K562 (cell line): ENCODE measurements around the gene SRL. TPM values are rescaled to one million over a fixed set of nuclear protein-coding genes. Genes with fewer than 3 reads are reported as not detected.
A peak's percentile ranks its signal among the peaks of the same experiment; 100 is the strongest.

ENCODE experiments used
- ARID4B ChIP-seq: sonication (generic); formaldehyde crosslinking; IDR thresholded peaks from 2 replicates; pipeline ENCODE4 v1.8.0; 2022; ENCODE audit warnings: mild to moderate bottlenecking, missing genetic modification reagents
- ARNT ChIP-seq, 2 experiments: fragments of 450-650 bp; IDR thresholded peaks; 2 replicates each; pipeline ENCODE4 v1.6.1; 2016; ENCODE audit warnings: mild to moderate bottlenecking in 1 of 2
- ATF3 ChIP-seq, 2 experiments: fragments of 450-650 bp in 1 of 2; sonication (generic) in 1 of 2; formaldehyde crosslinking in 1 of 2; IDR thresholded peaks in 1 of 2; conservative IDR thresholded peaks in 1 of 2; 2 replicates each; pipeline versions ENCODE4 v1.6.1 to v1.8.1; 2016 to 2023; ENCODE audit warnings: mild to moderate bottlenecking in 2 of 2, moderate library complexity in 2 of 2, inconsistent platforms in 1 of 2, missing genetic modification reagents in 1 of 2
- CBX1 ChIP-seq: sonication (generic); IDR thresholded peaks from 2 replicates; pipeline ENCODE4 v1.6.1; 2016; ENCODE audit warnings: antibody characterized with exemption, low read depth, mild to moderate bottlenecking
- CBX2 ChIP-seq: fragments of 200-600 bp; sonication (generic); IDR thresholded peaks from one replicate; pipeline ENCODE4 v1.6.1; 2012; ENCODE audit warnings: mild to moderate bottlenecking, low read length, inconsistent platforms; ENCODE audit not compliant: insufficient read depth, poor library complexity, severe bottlenecking
- GATAD2A ChIP-seq: fragments of 450-650 bp; IDR thresholded peaks from 2 replicates; pipeline ENCODE4 v1.6.1; 2017
- HMGXB4 ChIP-seq: sonication (generic); formaldehyde crosslinking; IDR thresholded peaks from 2 replicates; pipeline ENCODE4 v1.8.1; 2023; ENCODE audit warnings: mild to moderate bottlenecking, missing genetic modification reagents
- HOMEZ ChIP-seq: fragments of 250-450 bp; sonication (Bioruptor Pico); IDR thresholded peaks from 2 replicates; pipeline ENCODE4 v1.4.0; 2020; ENCODE audit warnings: mild to moderate bottlenecking, moderate library complexity
- KLF1 ChIP-seq: fragments of 450-650 bp; IDR thresholded peaks from 2 replicates; pipeline ENCODE4 v1.6.1; 2016; ENCODE audit warnings: missing genetic modification characterization, missing compliant biosample characterization
- MCM5 ChIP-seq: fragments of 450-650 bp; IDR thresholded peaks from 2 replicates; pipeline ENCODE4 v1.6.1; 2016; ENCODE audit warnings: low read depth
- NFRKB ChIP-seq: fragments of 450-650 bp; IDR thresholded peaks from 2 replicates; pipeline ENCODE4 v1.6.1; 2016; ENCODE audit warnings: low read depth
- POLR2AphosphoS5 ChIP-seq: IDR thresholded peaks from 2 replicates; pipeline ENCODE4 v1.6.1; 2011; ENCODE audit warnings: mild to moderate bottlenecking, low read depth, low read length, moderate library complexity; ENCODE audit not compliant: control insufficient read depth, insufficient read depth
- POU5F1 ChIP-seq: fragments of 150-350 bp; IDR thresholded peaks from 2 replicates; pipeline ENCODE4 v1.6.1; 2014; ENCODE audit warnings: borderline replicate concordance, low read length, low read depth, mild to moderate bottlenecking; ENCODE audit not compliant: partially characterized antibody
- ZNF785 ChIP-seq: fragments of 250-450 bp; sonication (Bioruptor Pico); IDR thresholded peaks from 2 replicates; pipeline ENCODE4 v1.4.0; 2020; ENCODE audit warnings: mild to moderate bottlenecking
- polyA plus RNA-seq, 8 experiments: library from polyadenylated mRNA; depleted of rRNA in 4 of 8; stranded (reverse) in 5 of 8; unstranded in 3 of 8; fragments of >200 nt; fragmentation: Nextera tagmentation in 2 of 8; fragmentation: Illumina TruSeq in 1 of 8; extraction: Ambion mirVana in 2 of 8; extraction: Trizol in 1 of 8; gene quantifications; 2 replicates each; pipeline versions ENCODE4 v1.2.1 to v1.2.3, GENCODE V29; 2011 to 2014; ENCODE audit warnings: inconsistent platforms in 1 of 8, missing spikeins in 1 of 8
- total RNA-seq, 7 experiments: library from RNA; depleted of rRNA in 6 of 7; stranded (reverse); fragments of >200 nt in 6 of 7; fragmentation: Illumina TruSeq in 2 of 7; extraction: Trizol in 2 of 7; gene quantifications; 2 replicates each; pipeline versions ENCODE4 v1.2.1 to v1.2.3, GENCODE V29; 2011 to 2021; ENCODE audit warnings: low replicate concordance in 1 of 7
- TF ChIP-seq, protein P1 (sequence below): sonication (generic); formaldehyde crosslinking; IDR thresholded peaks from 2 replicates; pipeline ENCODE4 v1.8.0; 2022; ENCODE audit warnings: mild to moderate bottlenecking, missing genetic modification reagents, borderline replicate concordance

Gene SRL
- total and polyA plus RNA-seq, 9 of the 15 experiments (the other 6 are each of a cell fraction or from before 2014, with no cell fraction given), result 0.01 TPM; not detected in 8

DNA sequence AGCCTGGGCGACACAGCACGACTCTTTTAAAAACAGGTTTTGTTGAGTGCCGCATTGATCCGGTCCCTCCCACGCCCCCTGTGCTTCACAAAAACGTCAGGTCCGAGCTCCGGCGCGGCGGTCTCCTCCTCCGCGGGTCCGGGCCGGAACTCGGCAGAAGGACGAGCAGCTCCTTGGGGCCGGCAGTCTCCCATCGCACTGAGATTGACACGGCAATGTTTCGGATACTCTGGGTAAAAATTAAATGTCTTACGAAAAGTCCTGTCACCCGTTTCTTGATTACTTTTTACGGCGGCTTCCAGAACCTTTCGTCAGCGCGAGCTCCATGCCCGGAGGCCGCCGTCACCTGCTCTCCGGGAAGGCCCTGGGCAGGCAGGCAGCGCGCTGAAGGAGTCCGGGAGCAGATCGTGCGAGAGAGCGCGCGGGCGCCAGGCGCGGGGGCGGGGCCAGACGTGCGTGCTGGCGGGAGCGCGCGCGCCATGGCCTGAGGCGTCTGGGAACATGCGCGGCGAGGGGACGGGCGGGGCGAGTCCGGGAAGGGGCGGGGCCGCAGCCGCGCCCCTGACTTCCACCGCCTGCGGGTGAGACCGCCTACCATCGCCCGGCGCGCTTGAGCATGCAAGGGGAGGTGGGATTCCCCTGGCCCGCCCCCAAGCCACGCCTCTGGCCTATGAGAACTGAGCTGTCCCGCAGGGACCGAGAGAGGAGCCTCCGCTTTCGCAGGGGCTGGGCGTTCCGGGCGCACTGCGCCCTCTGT, 11.7 kb upstream of the SRL start (continued):
- 0 out of 2 replicates have a peak, but pooled peaks have one; percentile 33 for TF ChIP-seq KLF1
- no peak for TF ChIP-seq CBX2
- TF ChIP-seq GATAD2A, result no peak
- peak; percentile 87 for TF ChIP-seq POLR2AphosphoS5
- TF ChIP-seq ZNF785 (CRISPR knock-in tag), result no peak
- TF ChIP-seq ARID4B, result peak; percentile 68; the same call in 1 of the 2 replicates
- no peak for TF ChIP-seq NFRKB
- TF ChIP-seq CBX1, result peak; percentile 54; the same call in 1 of the 2 replicates
- TF ChIP-seq, protein P1, sequence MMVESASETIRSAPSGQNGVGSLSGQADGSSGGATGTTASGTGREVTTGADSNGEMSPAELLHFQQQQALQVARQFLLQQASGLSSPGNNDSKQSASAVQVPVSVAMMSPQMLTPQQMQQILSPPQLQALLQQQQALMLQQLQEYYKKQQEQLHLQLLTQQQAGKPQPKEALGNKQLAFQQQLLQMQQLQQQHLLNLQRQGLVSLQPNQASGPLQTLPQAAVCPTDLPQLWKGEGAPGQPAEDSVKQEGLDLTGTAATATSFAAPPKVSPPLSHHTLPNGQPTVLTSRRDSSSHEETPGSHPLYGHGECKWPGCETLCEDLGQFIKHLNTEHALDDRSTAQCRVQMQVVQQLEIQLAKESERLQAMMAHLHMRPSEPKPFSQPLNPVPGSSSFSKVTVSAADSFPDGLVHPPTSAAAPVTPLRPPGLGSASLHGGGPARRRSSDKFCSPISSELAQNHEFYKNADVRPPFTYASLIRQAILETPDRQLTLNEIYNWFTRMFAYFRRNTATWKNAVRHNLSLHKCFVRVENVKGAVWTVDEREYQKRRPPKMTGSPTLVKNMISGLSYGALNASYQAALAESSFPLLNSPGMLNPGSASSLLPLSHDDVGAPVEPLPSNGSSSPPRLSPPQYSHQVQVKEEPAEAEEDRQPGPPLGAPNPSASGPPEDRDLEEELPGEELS (CRISPR knock-in tag), result no peak
- no peak for TF ChIP-seq MCM5
- TF ChIP-seq ARNT (IDR thresholded peaks at IDR 0.05), result no peak; a peak in 1 of 4 replicates
- TF ChIP-seq HMGXB4 (CRISPR knock-in tag), result peak; percentile 20; the same call in 1 of the 2 replicates
- no peak for TF ChIP-seq POU5F1
- no peak for TF ChIP-seq HOMEZ (CRISPR knock-in tag)
- no peak for TF ChIP-seq ATF3 (IDR thresholded peaks at IDR 0.05)
- 0 out of 2 replicates have a peak, but pooled peaks have one; percentile 60 for TF ChIP-seq ATF3 (CRISPR knock-in tag; conservative IDR thresholded peaks at IDR 0.05)
